GM19351 (cell line): Measurements from ENCODE around the gene CDC45.

ENCODE experiments used
- ATAC-seq: cut with Tn5 transposase; IDR thresholded peaks from one replicate; pipeline ENCODE4 v1.9.1; 2021; ENCODE audit warnings: mild to moderate bottlenecking, moderate library complexity; ENCODE audit not compliant: unreplicated experiment

The CDC45 gene

GRCh38 chr22:19554834-19555404 is 75.2 kb downstream of the CDC45 start:
- ATAC-seq: no peak

- no peak for ATAC-seq
These were observed 75.9 kb downstream of the CDC45 start for GRCh38 chr22:19555651-19556050.

GRCh38 chr22:19556963-19557545 is 77.3 kb downstream of the CDC45 start:
- ATAC-seq: no peak

- ATAC-seq: no peak
These were observed 79.6 kb downstream of the CDC45 start for GRCh38 chr22:19559324-19559811.

GRCh38 chr22:19559956-19560355 is 80.2 kb downstream of the CDC45 start:
- ATAC-seq: no peak

GRCh38 chr22:19565382-19566278 is 85.9 kb downstream of the CDC45 start:
- ATAC-seq: no peak

- ATAC-seq: no peak
These were observed 86.8 kb downstream of the CDC45 start for GRCh38 chr22:19566279-19567156.

- ATAC-seq: no peak
These were observed 87.7 kb downstream of the CDC45 start for GRCh38 chr22:19567157-19568009.

GRCh38 chr22:19568337-19569275 is 88.9 kb downstream of the CDC45 start:
- no peak for ATAC-seq

- no peak for ATAC-seq
These were observed 89.5 kb downstream of the CDC45 start for GRCh38 chr22:19569276-19569640.

- no peak for ATAC-seq
These were observed 90.3 kb downstream of the CDC45 start for GRCh38 chr22:19569976-19570375.
